MM.1S (cell line): ENCODE data around the gene PPP1R3E.

Experiments
- DNase-seq: peaks from one replicate; pipeline ENCODE4 v3.0.0-alpha.2; 2015
- H2AFZ ChIP-seq: fragments of 300-600 bp; sonication (generic); 2 replicates; pipeline ENCODE4 v1.6.0; 2016; ENCODE audit warnings: antibody characterized with exemption, low read length
- H3F3A ChIP-seq: fragments of 300-600 bp; sonication (generic); 2 replicates; pipeline ENCODE4 v1.6.1; 2016; ENCODE audit warnings: mild to moderate bottlenecking, antibody characterized with exemption, low read length, moderate library complexity, mixed read lengths; ENCODE audit not compliant: insufficient read depth
- H3K27ac ChIP-seq: fragments of 300-600 bp; sonication (generic); 2 replicates; pipeline ENCODE4 v1.5.1; 2016; ENCODE audit warnings: mild to moderate bottlenecking, low read length
- H3K27me3 ChIP-seq: fragments of 300-600 bp; sonication (generic); replicated peaks from 2 replicates; pipeline ENCODE4 v1.6.0; 2016; ENCODE audit warnings: low read length; ENCODE audit not compliant: insufficient read depth
- H3K36me3 ChIP-seq: fragments of 300-600 bp; sonication (generic); replicated peaks from 2 replicates; pipeline ENCODE4 v1.6.1; 2016; ENCODE audit warnings: mild to moderate bottlenecking, low read length, mixed read lengths; ENCODE audit not compliant: insufficient read depth
- H3K4me1 ChIP-seq: fragments of 300-600 bp; sonication (generic); 2 replicates; pipeline ENCODE4 v1.6.1; 2016; ENCODE audit warnings: low read length, mixed read lengths
- H3K4me2 ChIP-seq: fragments of 300-600 bp; sonication (generic); 2 replicates; pipeline ENCODE4 v1.6.0; 2016; ENCODE audit warnings: low read depth, low read length
- H3K4me3 ChIP-seq: fragments of 300-600 bp; sonication (generic); 2 replicates; pipeline ENCODE4 v1.5.1; 2016; ENCODE audit warnings: low read length, mixed read lengths
- H3K79me2 ChIP-seq: fragments of 300-600 bp; sonication (generic); 2 replicates; pipeline ENCODE4 v1.6.1; 2016; ENCODE audit warnings: mixed run types, low read length, mixed read lengths
- H3K9ac ChIP-seq: fragments of 300-600 bp; sonication (generic); 2 replicates; pipeline ENCODE4 v1.6.1; 2016; ENCODE audit warnings: low read length, mixed read lengths
- H3K9me2 ChIP-seq: fragments of 300-600 bp; sonication (generic); replicated peaks from 2 replicates; pipeline ENCODE4 v1.6.1; 2016; ENCODE audit warnings: mild to moderate bottlenecking, low read length, mixed read lengths; ENCODE audit not compliant: insufficient read depth
- H3K9me3 ChIP-seq: fragments of 300-600 bp; sonication (generic); replicated peaks from 2 replicates; pipeline ENCODE4 v1.6.1; 2016; ENCODE audit warnings: mild to moderate bottlenecking, low read length, mixed read lengths; ENCODE audit not compliant: insufficient read depth
- H4K20me1 ChIP-seq: fragments of 300-600 bp; sonication (generic); 2 replicates; pipeline ENCODE4 v1.6.1; 2016; ENCODE audit warnings: mild to moderate bottlenecking, low read length, moderate library complexity, mixed read lengths; ENCODE audit not compliant: insufficient read depth
- EZH2 ChIP-seq: fragments of 300-600 bp; sonication (generic); optimal IDR thresholded peaks from 2 replicates; pipeline ENCODE3; 2017; ENCODE audit warnings: low read depth, mild to moderate bottlenecking, antibody characterized with exemption, low read length, mixed read lengths
- EZH2phosphoT487 ChIP-seq: fragments of 300-600 bp; sonication (generic); IDR thresholded peaks from 2 replicates; pipeline ENCODE4 v1.6.1; 2018; ENCODE audit warnings: antibody characterized with exemption, low read length
- TF ChIP-seq, protein P1 (sequence below): fragments of 300-600 bp; sonication (generic); IDR thresholded peaks from 2 replicates; pipeline ENCODE4 v1.5.1; 2016; ENCODE audit warnings: antibody characterized with exemption, low read length, mixed read lengths

Gene PPP1R3E

DNA sequence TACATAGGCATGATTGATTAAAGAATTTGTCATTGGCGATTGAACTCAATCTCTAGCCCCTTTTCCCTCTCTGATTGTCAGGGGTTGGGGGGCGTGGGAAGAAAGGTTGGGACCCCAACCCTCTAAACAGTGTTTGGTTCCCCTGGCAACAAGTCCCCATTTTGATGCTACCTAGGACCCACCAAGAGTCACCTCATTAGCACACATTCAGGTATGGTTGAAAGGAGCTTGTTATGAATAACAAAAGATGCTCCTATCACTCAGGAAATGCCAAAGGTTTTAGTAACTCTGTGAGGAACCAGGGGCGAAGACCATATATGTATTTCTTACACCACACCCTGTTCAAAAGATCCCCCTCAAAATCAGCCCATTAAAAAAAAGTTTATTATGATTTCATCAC is 50.7 kb downstream of the PPP1R3E start:
- no peaks in the 10 kb centered on the region for H3K27me3 ChIP-seq
- no peak overlapping the region for H3K27ac ChIP-seq
- H3K4me2 ChIP-seq = no peak overlapping the region
- no peaks in the 10 kb centered on the region for H3K9me2 ChIP-seq
- H3K36me3 ChIP-seq = no peaks in the 10 kb centered on the region
- no peaks in the 10 kb centered on the region for H3K4me1 ChIP-seq
- H2AFZ ChIP-seq = no peak overlapping the region
- no peak for DNase-seq
- no peaks in the 10 kb centered on the region for H4K20me1 ChIP-seq
- H3K79me2 ChIP-seq = no peaks in the 10 kb centered on the region
- no peaks in the 10 kb centered on the region for H3F3A ChIP-seq
- no peak overlapping the region for H3K4me3 ChIP-seq
- no peaks in the 10 kb centered on the region for H3K9me3 ChIP-seq
- TF ChIP-seq EZH2phosphoT487 = no peak
- TF ChIP-seq, protein P1, sequence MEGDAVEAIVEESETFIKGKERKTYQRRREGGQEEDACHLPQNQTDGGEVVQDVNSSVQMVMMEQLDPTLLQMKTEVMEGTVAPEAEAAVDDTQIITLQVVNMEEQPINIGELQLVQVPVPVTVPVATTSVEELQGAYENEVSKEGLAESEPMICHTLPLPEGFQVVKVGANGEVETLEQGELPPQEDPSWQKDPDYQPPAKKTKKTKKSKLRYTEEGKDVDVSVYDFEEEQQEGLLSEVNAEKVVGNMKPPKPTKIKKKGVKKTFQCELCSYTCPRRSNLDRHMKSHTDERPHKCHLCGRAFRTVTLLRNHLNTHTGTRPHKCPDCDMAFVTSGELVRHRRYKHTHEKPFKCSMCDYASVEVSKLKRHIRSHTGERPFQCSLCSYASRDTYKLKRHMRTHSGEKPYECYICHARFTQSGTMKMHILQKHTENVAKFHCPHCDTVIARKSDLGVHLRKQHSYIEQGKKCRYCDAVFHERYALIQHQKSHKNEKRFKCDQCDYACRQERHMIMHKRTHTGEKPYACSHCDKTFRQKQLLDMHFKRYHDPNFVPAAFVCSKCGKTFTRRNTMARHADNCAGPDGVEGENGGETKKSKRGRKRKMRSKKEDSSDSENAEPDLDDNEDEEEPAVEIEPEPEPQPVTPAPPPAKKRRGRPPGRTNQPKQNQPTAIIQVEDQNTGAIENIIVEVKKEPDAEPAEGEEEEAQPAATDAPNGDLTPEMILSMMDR = no peak
- no peak for TF ChIP-seq EZH2
- H3K9ac ChIP-seq = no peak overlapping the region

DNA sequence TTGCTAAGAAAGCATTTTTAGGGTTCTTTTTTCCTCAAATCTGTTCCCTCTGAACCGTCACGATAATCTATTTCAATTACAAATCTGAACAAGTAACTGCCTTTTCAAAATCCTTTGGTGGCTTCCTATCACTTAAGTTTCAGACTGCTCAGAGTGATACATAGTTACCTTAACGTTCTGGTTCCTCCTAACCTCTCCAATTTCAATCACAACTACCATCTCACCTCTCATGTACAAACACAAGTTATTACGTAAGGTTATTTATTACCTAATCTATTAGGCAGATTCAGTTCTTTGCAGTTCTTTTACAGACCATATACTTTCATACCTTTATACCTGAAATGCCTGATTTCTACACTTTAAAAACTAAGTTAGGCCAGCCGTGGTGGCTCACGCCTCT is 52.8 kb downstream of the PPP1R3E start:
- H4K20me1 ChIP-seq = no peaks in the 10 kb centered on the region

DNA sequence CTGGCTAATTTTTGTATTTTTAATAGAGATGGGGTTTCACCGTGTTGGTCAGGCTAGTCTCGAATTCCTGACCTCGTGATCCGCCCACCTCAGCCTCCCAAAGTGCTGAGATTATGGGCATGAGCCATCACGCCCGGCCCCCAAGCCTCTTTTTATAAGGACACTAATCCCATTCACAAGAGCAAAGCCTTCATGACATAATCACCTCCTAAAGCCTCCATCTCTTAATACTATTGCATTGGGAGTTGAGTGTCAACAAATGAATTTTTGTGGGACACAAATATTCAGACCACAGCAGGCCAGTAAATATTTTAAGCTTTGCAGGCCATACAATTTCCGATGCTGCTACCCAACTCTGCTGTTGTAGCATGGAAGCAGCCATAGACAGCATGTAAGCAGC is 54.1 kb downstream of the PPP1R3E start:
- no peak overlapping the region for H3K9ac ChIP-seq
- H4K20me1 ChIP-seq = no peaks in the 10 kb centered on the region
- no peaks in the 10 kb centered on the region for H3K79me2 ChIP-seq
- H3K27ac ChIP-seq = no peak overlapping the region
- no peaks in the 10 kb centered on the region for H3K36me3 ChIP-seq
- TF ChIP-seq EZH2 (no peak), EZH2phosphoT487 (no peak)
- TF ChIP-seq, protein P1 = no peak
- no peaks in the 10 kb centered on the region for H3K9me2 ChIP-seq
- no peaks in the 10 kb centered on the region for H3K4me1 ChIP-seq
- no peak overlapping the region for H3K4me3 ChIP-seq
- H3K27me3 ChIP-seq = no peaks in the 10 kb centered on the region
- H3K4me2 ChIP-seq = no peak overlapping the region
- no peak for DNase-seq
- H2AFZ ChIP-seq = no peak overlapping the region
- no peaks in the 10 kb centered on the region for H3F3A ChIP-seq
- no peaks in the 10 kb centered on the region for H3K9me3 ChIP-seq

More for the DNA sequence above, 52.8 kb downstream of the PPP1R3E start:
- no peaks in the 10 kb centered on the region for H3K27me3 ChIP-seq
- no peak overlapping the region for H2AFZ ChIP-seq
- H3K36me3 ChIP-seq = no peaks in the 10 kb centered on the region
- H3K9ac ChIP-seq = no peak overlapping the region
- H3K9me2 ChIP-seq = no peaks in the 10 kb centered on the region
- DNase-seq = no peak
- TF ChIP-seq, protein P1 = no peak
- TF ChIP-seq EZH2 = no peak
- TF ChIP-seq EZH2phosphoT487 = no peak
- H3K4me2 ChIP-seq = no peak overlapping the region
- no peak overlapping the region for H3K4me3 ChIP-seq
- no peaks in the 10 kb centered on the region for H3K9me3 ChIP-seq
- no peaks in the 10 kb centered on the region for H3K79me2 ChIP-seq
- H3F3A ChIP-seq = no peaks in the 10 kb centered on the region
- H3K4me1 ChIP-seq = no peaks in the 10 kb centered on the region
- H3K27ac ChIP-seq = no peak overlapping the region
